Ishikawa (cell line): ENCODE data around the gene RAB11FIP5.

Experiments used
- CEBPB ChIP-seq: IDR thresholded peaks from 2 replicates; pipeline ENCODE4 v1.6.1; 2012
- CREB1 ChIP-seq: IDR thresholded peaks from 2 replicates; pipeline ENCODE4 v1.6.1; 2012; ENCODE audit warnings: low read depth
- EGR1 ChIP-seq: IDR thresholded peaks from 2 replicates; pipeline ENCODE4 v1.6.1; 2012
- EP300 ChIP-seq: IDR thresholded peaks from 2 replicates; pipeline ENCODE4 v1.6.1; 2012; ENCODE audit warnings: borderline replicate concordance
- FOXM1 ChIP-seq: IDR thresholded peaks from 2 replicates; pipeline ENCODE4 v1.6.1; 2012; ENCODE audit warnings: low read depth, borderline replicate concordance
- MAX ChIP-seq: IDR thresholded peaks from 2 replicates; pipeline ENCODE4 v1.6.1; 2012
- NFIC ChIP-seq: IDR thresholded peaks from 2 replicates; pipeline ENCODE4 v1.6.1; 2012
- RAD21 ChIP-seq: IDR thresholded peaks from 2 replicates; pipeline ENCODE4 v1.6.1; 2012; ENCODE audit warnings: low read depth
- REST ChIP-seq: IDR thresholded peaks from 2 replicates; pipeline ENCODE4 v1.6.1; 2012; ENCODE audit warnings: low read depth, mild to moderate bottlenecking
- TAF1 ChIP-seq: IDR thresholded peaks from 2 replicates; pipeline ENCODE4 v1.6.1; 2012; ENCODE audit warnings: low read depth, mild to moderate bottlenecking
- TCF12 ChIP-seq: IDR thresholded peaks from 2 replicates; pipeline ENCODE4 v1.6.1; 2012; ENCODE audit warnings: low read depth
- TEAD4 ChIP-seq: IDR thresholded peaks from 2 replicates; pipeline ENCODE4 v1.6.1; 2012
- USF1 ChIP-seq: IDR thresholded peaks from 2 replicates; pipeline ENCODE4 v1.6.1; 2012
- YY1 ChIP-seq: IDR thresholded peaks from 2 replicates; pipeline ENCODE4 v1.6.1; 2012; ENCODE audit warnings: low read depth
- ZBTB7A ChIP-seq: IDR thresholded peaks from 2 replicates; pipeline ENCODE4 v1.6.1; 2012; ENCODE audit warnings: low read depth

The RAB11FIP5 gene

GRCh38 chr2:73074110-73075069 is 38.4 kb downstream of the RAB11FIP5 start:
- TF ChIP-seq CEBPB (no peak), CREB1 (no peak), RAD21 (no peak), FOXM1 (no peak), TAF1 (no peak), ZBTB7A (no peak), TCF12 (no peak), REST (no peak), MAX (no peak), EGR1 (no peak), YY1 (no peak), TEAD4 (no peak), NFIC (no peak), EP300 (no peak), USF1 (no peak)

GRCh38 chr2:73072416-73072815 is 40.3 kb downstream of the RAB11FIP5 start:
- no peak for TF ChIP-seq ZBTB7A
- TF ChIP-seq MAX: no peak
- TF ChIP-seq CREB1: no peak
- no peak for TF ChIP-seq TEAD4
- no peak for TF ChIP-seq TAF1
- no peak for TF ChIP-seq RAD21
- no peak for TF ChIP-seq CEBPB
- no peak for TF ChIP-seq NFIC
- TF ChIP-seq YY1: no peak
- no peak for TF ChIP-seq FOXM1
- TF ChIP-seq USF1: no peak
- TF ChIP-seq EGR1: no peak
- TF ChIP-seq EP300: no peak
- no peak for TF ChIP-seq REST
- no peak for TF ChIP-seq TCF12

GRCh38 chr2:73072129-73072395 is 40.7 kb downstream of the RAB11FIP5 start:
- TF ChIP-seq CEBPB (no peak), EP300 (no peak), EGR1 (no peak), YY1 (no peak), TEAD4 (no peak), RAD21 (no peak), USF1 (no peak), TCF12 (no peak), NFIC (no peak), TAF1 (no peak)

GRCh38 chr2:73071360-73072128 is 41.2 kb downstream of the RAB11FIP5 start, which contains the start of gene SFXN5:
Gene SFXN5 (minus strand): TSS chr2:73071712. CDS start chr2:73071705, 7 bp downstream.
- no peak; the same call in 1 of the 2 replicates for TF ChIP-seq MAX
- no peak for TF ChIP-seq RAD21
- TF ChIP-seq TEAD4: no peak
- TF ChIP-seq YY1: peak; percentile 87
- TF ChIP-seq CREB1: no peak; the same call in 1 of the 2 replicates
- TF ChIP-seq TAF1: peak; percentile 44; the same call in 1 of the 2 replicates
